ENCODE measurements around the gene MIS12. TPM values are rescaled to one million over a fixed set of nuclear protein-coding genes. Genes with fewer than 3 reads are reported as not detected.

The MIS12 gene, protein sequence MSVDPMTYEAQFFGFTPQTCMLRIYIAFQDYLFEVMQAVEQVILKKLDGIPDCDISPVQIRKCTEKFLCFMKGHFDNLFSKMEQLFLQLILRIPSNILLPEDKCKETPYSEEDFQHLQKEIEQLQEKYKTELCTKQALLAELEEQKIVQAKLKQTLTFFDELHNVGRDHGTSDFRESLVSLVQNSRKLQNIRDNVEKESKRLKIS
- total RNA-seq: 23.1 and 24.0 TPM in 2 replicates

DNA sequence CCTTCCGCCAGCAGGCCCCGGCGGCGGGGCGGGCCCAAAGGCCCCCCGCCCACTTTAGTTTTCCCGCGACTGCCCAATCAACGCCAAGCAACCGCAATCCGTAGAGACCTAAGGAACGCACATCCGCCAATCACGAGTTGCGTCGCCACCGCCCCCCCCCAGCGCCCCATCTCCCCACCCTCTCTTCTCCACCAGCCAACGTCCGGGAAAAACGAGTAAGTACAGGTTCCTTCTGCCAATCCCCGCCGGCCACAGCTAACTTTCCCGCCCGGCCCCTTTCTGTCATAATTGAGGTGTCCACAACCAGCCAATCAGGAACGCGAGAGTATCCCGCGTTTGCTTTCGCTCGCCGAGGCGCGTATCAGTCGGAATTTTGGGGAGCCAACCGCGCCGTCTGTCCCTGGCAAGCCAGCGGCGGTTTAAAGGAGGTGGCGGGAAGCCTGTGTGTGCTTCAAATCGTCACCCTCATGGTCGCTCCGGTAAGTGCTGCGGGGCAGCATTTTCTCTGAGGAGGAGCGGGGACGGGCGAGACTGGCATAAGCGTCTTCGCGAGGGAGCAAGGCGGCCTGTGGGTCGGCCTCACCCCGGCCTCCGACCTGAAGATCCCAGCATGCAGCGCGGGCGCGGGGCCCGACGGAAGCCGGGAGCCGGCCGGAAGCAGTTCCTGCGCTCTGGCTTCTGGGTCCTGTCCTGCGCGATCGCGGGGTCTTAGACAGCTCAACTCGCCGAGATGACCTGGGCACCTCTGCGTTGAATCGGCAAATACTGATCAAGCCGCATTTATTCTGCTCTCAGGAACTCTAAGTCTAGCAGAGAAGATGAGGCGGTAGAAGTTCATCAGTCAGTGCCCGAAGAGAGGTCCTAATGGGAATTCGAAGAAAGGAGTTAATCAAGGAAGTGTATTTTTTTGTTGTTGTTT lies at the start of gene MIS12:
Gene MIS12 (plus strand): TSS at position 361 of the 919 bp plus-strand sequence. CDS start 2,297 bp downstream, outside the sequence.

DNA sequence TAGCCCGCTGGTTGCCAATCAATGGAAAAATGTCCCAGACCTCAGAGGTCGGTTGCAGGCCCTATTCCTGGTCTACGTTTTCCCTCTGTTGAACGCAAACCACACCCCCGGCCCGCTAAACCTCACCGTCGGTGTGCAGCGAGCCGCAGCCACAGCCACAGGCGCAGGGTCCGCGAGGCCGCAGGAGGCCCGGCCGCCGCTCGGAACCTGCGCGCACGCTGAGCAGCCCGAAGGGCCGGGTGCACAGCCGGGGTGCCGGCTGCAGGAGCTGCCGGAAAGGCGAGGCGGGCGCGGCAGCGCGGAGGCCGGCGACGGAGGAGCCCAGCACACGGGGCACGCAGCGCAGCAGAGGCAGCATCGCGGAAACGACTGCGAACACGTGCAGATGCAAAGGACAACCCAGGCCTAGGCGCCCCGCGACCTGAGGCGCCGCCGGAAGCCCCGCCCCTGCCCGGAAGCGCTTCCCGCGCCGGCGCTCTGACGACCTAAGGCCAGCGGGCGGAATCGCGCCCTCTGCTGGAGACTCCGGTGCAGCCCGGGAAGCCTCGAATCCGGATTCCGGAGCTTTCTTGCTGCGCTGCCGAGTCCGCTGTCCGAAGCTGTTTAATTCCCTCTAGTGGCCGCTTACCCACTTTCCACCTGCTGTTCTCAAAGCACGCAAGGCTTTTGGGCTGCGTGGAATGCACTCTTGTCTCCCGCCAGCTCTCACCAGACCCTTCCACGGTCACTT lies 47.5 kb upstream of the MIS12 start, which contains the start of gene C1QBP:
Gene C1QBP (minus strand): TSS at position 440 of the 730 bp plus-strand sequence. CDS start 82 bp downstream, at position 358.

DNA sequence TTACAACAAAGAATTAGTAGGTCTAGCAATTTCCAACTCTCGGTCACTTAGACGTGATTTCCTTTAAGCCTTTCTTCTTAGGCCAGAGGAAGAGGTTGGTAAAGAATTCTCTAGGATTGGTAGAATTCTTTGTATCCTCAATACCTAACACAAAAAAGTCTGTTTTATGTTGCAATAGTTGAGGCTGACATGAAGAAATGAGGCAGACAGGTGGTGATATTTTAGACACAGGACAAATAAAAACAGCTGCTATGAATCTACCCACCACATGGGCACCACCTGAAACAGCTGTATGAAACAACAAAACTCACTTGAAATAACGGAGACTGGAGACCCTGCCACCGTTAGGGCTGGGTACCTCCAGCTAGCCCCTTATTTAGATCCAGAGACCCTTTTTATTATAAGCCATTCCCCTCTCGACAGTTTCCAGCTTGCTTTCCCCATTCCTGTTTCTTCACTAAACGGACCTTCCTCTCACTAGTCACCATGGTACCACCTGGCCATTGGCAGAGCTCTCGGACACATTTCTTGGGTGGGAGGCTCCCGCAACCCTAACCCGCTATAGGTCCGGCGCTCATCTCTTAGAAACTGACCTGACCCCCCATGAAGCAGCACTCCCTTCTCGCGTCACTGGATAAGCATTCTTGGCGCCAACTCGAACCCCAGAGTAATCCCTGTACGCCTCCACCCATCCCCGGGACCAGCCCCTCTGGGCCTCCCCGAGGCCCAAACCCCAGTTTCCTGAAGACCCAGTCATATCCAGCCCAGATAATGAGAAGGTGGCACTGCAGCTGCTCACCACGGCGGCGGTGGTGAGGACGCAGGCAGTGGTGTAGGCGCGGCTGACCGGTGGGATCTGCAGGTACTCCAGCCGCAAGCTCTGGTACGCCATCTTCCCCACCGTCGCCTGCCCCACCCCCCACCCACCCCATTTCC lies 828 bp upstream of the MIS12 start, which contains the start of gene DERL2:
Gene DERL2 (minus strand): TSS at position 909 of the 936 bp plus-strand sequence. CDS start 17 bp downstream, at position 892.

Other genes starting within 250 kb of the MIS12 start
- gene RABEP1, start 204.3 kb upstream of the MIS12 start, total RNA-seq: 77.2 and 90.4 TPM in 2 replicates
- 96.6 and 184 TPM in 2 replicates for gene NUP88, start 66.9 kb upstream of the MIS12 start, total RNA-seq
- gene RPAIN, start 66.4 kb upstream of the MIS12 start, total RNA-seq: 48.6 and 54.7 TPM in 2 replicates
- 203 and 352 TPM in 2 replicates for gene C1QBP, start 47.4 kb upstream of the MIS12 start, total RNA-seq
- 11.5 and 14.1 TPM in 2 replicates for gene DHX33, start 17.6 kb upstream of the MIS12 start, total RNA-seq
- 34.0 and 40.7 TPM in 2 replicates for gene DERL2, start 388 bp upstream of the MIS12 start, total RNA-seq
- gene NLRP1, start 97.9 kb downstream of the MIS12 start, total RNA-seq: 21.5 and 38.1 TPM in 2 replicates